HG03066 (cell line): ENCODE data around the gene UCMA.

Source experiments
- ATAC-seq: cut with Tn5 transposase; IDR thresholded peaks from one replicate; pipeline ENCODE4 v1.9.1; 2021; ENCODE audit warnings: low read depth; ENCODE audit not compliant: unreplicated experiment

The UCMA gene

GRCh38 chr10:13189961-13190360 is 44.2 kb downstream of the UCMA start:
- ATAC-seq = no peak

GRCh38 chr10:13188593-13188992 is 45.6 kb downstream of the UCMA start:
- no peak for ATAC-seq

GRCh38 chr10:13187135-13187534 is 47.0 kb downstream of the UCMA start:
- no peak for ATAC-seq

- ATAC-seq = no peak
These were observed 49.3 kb downstream of the UCMA start for GRCh38 chr10:13184730-13185514.

- no peak for ATAC-seq
These were observed 49.9 kb downstream of the UCMA start for GRCh38 chr10:13184276-13184675.

- no peak for ATAC-seq
These were observed 50.5 kb downstream of the UCMA start for GRCh38 chr10:13183625-13184024.

GRCh38 chr10:13182424-13182823 is 51.8 kb downstream of the UCMA start:
- ATAC-seq = no peak

GRCh38 chr10:13180788-13181187 is 53.4 kb downstream of the UCMA start:
- no peak for ATAC-seq

GRCh38 chr10:13173616-13174015 is 60.6 kb downstream of the UCMA start:
- no peak for ATAC-seq
